Glutamatergic neuron (in vitro differentiated cells): ENCODE data around the gene BNIP1. TPM values are rescaled to one million over a fixed set of nuclear protein-coding genes. Genes with fewer than 3 reads are reported as not detected.
"Not testable (repeated sequence)": the region's sequence is repeated elsewhere in the genome, so short reads cannot be mapped to it uniquely, and the experiment has no call there.

Experiments
- DNase-seq: peaks from one replicate; pipeline ENCODE4 v3.0.0; 2022
- H3K27ac Mint-ChIP-seq: one replicate; pipeline ENCODE4 v1.8.0; 2020; ENCODE audit warnings: mild to moderate bottlenecking, mixed read lengths, inconsistent platforms; ENCODE audit not compliant: unreplicated experiment
- H3K27me3 Mint-ChIP-seq: one replicate; pipeline ENCODE4 v1.8.0; 2020; ENCODE audit warnings: mild to moderate bottlenecking, moderate library complexity, mixed read lengths, inconsistent platforms; ENCODE audit not compliant: unreplicated experiment
- H3K36me3 Mint-ChIP-seq: one replicate; pipeline ENCODE4 v1.8.0; 2020; ENCODE audit warnings: mild to moderate bottlenecking, mixed read lengths, inconsistent platforms; ENCODE audit not compliant: unreplicated experiment
- H3K4me1 Mint-ChIP-seq: one replicate; pipeline ENCODE4 v1.8.0; 2020; ENCODE audit warnings: mild to moderate bottlenecking, low read depth, mixed read lengths, inconsistent platforms; ENCODE audit not compliant: unreplicated experiment
- H3K4me3 Mint-ChIP-seq: one replicate; pipeline ENCODE4 v1.8.0; 2020; ENCODE audit warnings: mild to moderate bottlenecking, mixed read lengths, inconsistent platforms; ENCODE audit not compliant: unreplicated experiment
- H3K9me3 Mint-ChIP-seq: one replicate; pipeline ENCODE4 v1.8.0; 2020; ENCODE audit warnings: mild to moderate bottlenecking, moderate library complexity, mixed read lengths, inconsistent platforms; ENCODE audit not compliant: unreplicated experiment
- CTCF ChIP-seq: fragments of 200-600 bp; sonication (generic); IDR thresholded peaks from one replicate; pipeline ENCODE4 v1.5.0; 2021; ENCODE audit not compliant: partially characterized antibody, unreplicated experiment
- total RNA-seq: library from RNA; stranded (reverse); fragmentation: NEBNext Ultra II Directional; extraction: Animal tissue kit (Norgen Biotek cat#: 25700); gene quantifications from one replicate; pipeline ENCODE4 v1.2.1, GENCODE V29; 2021; ENCODE audit not compliant: unreplicated experiment

The BNIP1 gene
- total RNA-seq, 1 donor from 2014 or later, result 12.5 TPM

GRCh38 chr5:173103411-173103810, 40.9 kb upstream of the BNIP1 start:
- no peak for TF ChIP-seq CTCF
- H3K27me3 Mint-ChIP-seq, result no peaks in the 10 kb centered on the region
- no peaks in the 10 kb centered on the region for H3K9me3 Mint-ChIP-seq
- no peak overlapping the region for H3K27ac Mint-ChIP-seq
- no peak for DNase-seq
- no peak overlapping the region for H3K4me3 Mint-ChIP-seq
- peaks cover 7% of the 10 kb centered on the region for H3K36me3 Mint-ChIP-seq
- H3K4me1 Mint-ChIP-seq, result no peaks in the 10 kb centered on the region

- Mint-ChIP-seq H3K27ac (no peak overlapping the region), H3K36me3 (no peaks in the 10 kb centered on the region), H3K4me3 (no peak overlapping the region), H3K9me3 (no peaks in the 10 kb centered on the region), H3K27me3 (no peaks in the 10 kb centered on the region), H3K4me1 (no peaks in the 10 kb centered on the region)
- TF ChIP-seq CTCF, result no peak
- DNase-seq, result no peak
Measured at GRCh38 chr5:173108914-173109313, 35.4 kb upstream of the BNIP1 start.

GRCh38 chr5:173114536-173114935, 29.8 kb upstream of the BNIP1 start:
- no peak overlapping the region for H3K4me3 Mint-ChIP-seq
- H3K9me3 Mint-ChIP-seq, result no peaks in the 10 kb centered on the region
- H3K27ac Mint-ChIP-seq, result no peak overlapping the region

GRCh38 chr5:173119719-173120118, 24.6 kb upstream of the BNIP1 start:
- no peaks in the 10 kb centered on the region for H3K27me3 Mint-ChIP-seq
- no peak for DNase-seq
- H3K9me3 Mint-ChIP-seq, result no peaks in the 10 kb centered on the region
- no peaks in the 10 kb centered on the region for H3K4me1 Mint-ChIP-seq
- no peaks in the 10 kb centered on the region for H3K36me3 Mint-ChIP-seq
- no peak overlapping the region for H3K4me3 Mint-ChIP-seq
- no peak for TF ChIP-seq CTCF
- H3K27ac Mint-ChIP-seq, result no peak overlapping the region

More at GRCh38 chr5:173114536-173114935, 29.8 kb upstream of the BNIP1 start:
- no peaks in the 10 kb centered on the region for H3K27me3 Mint-ChIP-seq
- H3K4me1 Mint-ChIP-seq, result no peaks in the 10 kb centered on the region
- TF ChIP-seq CTCF, result no peak
- H3K36me3 Mint-ChIP-seq, result no peaks in the 10 kb centered on the region
- DNase-seq, result no peak

- no peak overlapping the region for H3K27ac Mint-ChIP-seq
- no peaks in the 10 kb centered on the region for H3K27me3 Mint-ChIP-seq
- no peak for TF ChIP-seq CTCF
- DNase-seq, result no peak
- no peaks in the 10 kb centered on the region for H3K9me3 Mint-ChIP-seq
- H3K36me3 Mint-ChIP-seq, result no peaks in the 10 kb centered on the region
- H3K4me1 Mint-ChIP-seq, result no peaks in the 10 kb centered on the region
- no peak overlapping the region for H3K4me3 Mint-ChIP-seq
Measured at GRCh38 chr5:173123416-173123815, 20.9 kb upstream of the BNIP1 start.

- DNase-seq, H3K27me3 Mint-ChIP-seq, H3K4me3 Mint-ChIP-seq, H3K27ac Mint-ChIP-seq, H3K36me3 Mint-ChIP-seq, H3K9me3 Mint-ChIP-seq, H3K4me1 Mint-ChIP-seq: not testable (repeated sequence)
Measured at GRCh38 chr5:173132166-173132565, 12.2 kb upstream of the BNIP1 start.
